WERI-Rb-1 (cell line): ENCODE data around the gene GON7.

Experiments
- DNase-seq: peaks from one replicate; pipeline ENCODE4 v3.0.0-alpha.2; 2020
- H3K27ac ChIP-seq: fragments of 250-450 bp; sonication (Bioruptor Pico); 2 replicates; pipeline ENCODE4 v1.5.1; 2020; ENCODE audit warnings: mild to moderate bottlenecking, moderate library complexity
- H3K27me3 ChIP-seq: fragments of 250-450 bp; sonication (Bioruptor Pico); 2 replicates; pipeline ENCODE4 v1.5.1; 2021; ENCODE audit warnings: mild to moderate bottlenecking, low read depth, moderate library complexity; ENCODE audit not compliant: insufficient read depth, severe bottlenecking
- H3K36me3 ChIP-seq: fragments of 250-450 bp; sonication (Bioruptor Pico); 2 replicates; pipeline ENCODE4 v1.5.1; 2020; ENCODE audit warnings: mild to moderate bottlenecking, moderate library complexity
- H3K4me3 ChIP-seq: 2 replicates; pipeline ENCODE4 v1.5.1; 2011; ENCODE audit warnings: low read depth, mild to moderate bottlenecking, control low read depth, low read length
- H3K9me3 ChIP-seq: fragments of 250-450 bp; sonication (Bioruptor Pico); 2 replicates; pipeline ENCODE4 v1.5.1; 2021; ENCODE audit warnings: mild to moderate bottlenecking, moderate library complexity; ENCODE audit not compliant: severe bottlenecking
- TF ChIP-seq, protein P1 (sequence below): IDR thresholded peaks from 2 replicates; pipeline ENCODE4 v1.5.1; 2011; ENCODE audit warnings: low read depth, mild to moderate bottlenecking, control low read depth, inconsistent platforms, low read length

GON7 gene

DNA sequence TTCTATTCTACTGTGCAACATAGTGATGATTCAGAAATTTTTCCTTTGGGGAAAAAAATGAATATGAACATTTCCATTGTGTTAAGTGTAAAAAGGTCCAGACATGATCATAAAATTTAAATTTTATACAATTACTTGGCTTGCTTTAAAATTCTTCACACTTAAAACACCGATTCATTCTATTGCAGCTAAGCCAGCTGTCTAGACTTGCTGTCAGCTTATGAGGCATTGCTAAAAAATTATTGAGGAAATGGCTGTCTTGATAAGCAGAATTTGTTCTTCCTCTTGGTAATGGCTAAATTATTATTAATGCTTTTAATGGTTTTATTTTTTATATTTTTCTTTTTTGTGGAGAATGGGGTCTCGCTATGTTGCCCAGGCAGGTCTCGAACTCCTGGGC, 19.9 kb downstream of the GON7 start:
- Histone ChIP-seq H3K36me3 (peaks cover 44% of the 10 kb centered on the region), H3K4me3 (no peak overlapping the region), H3K27me3 (no peaks in the 10 kb centered on the region), H3K9me3 (no peaks in the 10 kb centered on the region), H3K27ac (no peak overlapping the region)
- TF ChIP-seq, protein P1, sequence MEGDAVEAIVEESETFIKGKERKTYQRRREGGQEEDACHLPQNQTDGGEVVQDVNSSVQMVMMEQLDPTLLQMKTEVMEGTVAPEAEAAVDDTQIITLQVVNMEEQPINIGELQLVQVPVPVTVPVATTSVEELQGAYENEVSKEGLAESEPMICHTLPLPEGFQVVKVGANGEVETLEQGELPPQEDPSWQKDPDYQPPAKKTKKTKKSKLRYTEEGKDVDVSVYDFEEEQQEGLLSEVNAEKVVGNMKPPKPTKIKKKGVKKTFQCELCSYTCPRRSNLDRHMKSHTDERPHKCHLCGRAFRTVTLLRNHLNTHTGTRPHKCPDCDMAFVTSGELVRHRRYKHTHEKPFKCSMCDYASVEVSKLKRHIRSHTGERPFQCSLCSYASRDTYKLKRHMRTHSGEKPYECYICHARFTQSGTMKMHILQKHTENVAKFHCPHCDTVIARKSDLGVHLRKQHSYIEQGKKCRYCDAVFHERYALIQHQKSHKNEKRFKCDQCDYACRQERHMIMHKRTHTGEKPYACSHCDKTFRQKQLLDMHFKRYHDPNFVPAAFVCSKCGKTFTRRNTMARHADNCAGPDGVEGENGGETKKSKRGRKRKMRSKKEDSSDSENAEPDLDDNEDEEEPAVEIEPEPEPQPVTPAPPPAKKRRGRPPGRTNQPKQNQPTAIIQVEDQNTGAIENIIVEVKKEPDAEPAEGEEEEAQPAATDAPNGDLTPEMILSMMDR, result no peak
- DNase-seq, result no peak

DNA sequence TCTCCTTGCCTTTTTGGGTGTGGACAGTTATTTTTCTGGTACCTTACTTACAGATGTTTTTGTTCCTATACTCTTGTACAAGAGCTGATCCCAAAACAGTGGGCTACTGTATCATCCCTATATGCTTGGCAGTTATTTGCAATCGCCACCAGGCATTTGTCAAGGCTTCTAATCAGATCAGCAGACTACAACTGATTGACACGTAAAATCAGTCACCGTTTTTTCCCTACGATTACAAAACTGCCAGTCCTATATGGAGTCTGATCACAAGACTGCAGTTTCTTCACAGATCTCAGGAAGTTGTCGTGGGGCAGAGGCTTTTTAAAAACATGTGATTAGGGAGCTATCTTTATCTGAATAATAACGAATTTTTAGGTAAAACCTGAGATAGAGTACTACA, 20.4 kb downstream of the GON7 start:
- no peaks in the 10 kb centered on the region for H3K9me3 ChIP-seq
- no peak for DNase-seq
- TF ChIP-seq, protein P1, result no peak
- no peak overlapping the region for H3K27ac ChIP-seq
- H3K36me3 ChIP-seq, result peaks cover 48% of the 10 kb centered on the region
- H3K4me3 ChIP-seq, result no peak overlapping the region
- H3K27me3 ChIP-seq, result no peaks in the 10 kb centered on the region

DNA sequence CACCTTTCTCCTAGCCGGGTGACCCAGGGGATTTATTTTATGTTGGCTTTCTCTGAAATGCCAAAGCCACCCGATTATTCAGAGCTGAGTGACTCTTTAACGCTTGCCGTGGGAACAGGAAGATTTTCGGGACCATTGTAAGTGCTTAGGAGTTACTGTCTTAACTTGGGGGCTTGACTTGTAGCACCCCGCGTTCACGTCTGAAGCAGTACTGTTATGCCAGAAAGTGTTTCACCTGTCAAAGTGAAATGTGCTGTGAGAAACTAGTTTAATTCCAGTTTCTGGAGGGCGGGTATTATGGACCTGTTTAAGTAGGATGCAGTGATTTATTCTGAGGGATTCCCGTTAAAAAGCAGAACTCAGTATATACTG, 21.5 kb downstream of the GON7 start:
- H3K9me3 ChIP-seq, result no peaks in the 10 kb centered on the region

DNA sequence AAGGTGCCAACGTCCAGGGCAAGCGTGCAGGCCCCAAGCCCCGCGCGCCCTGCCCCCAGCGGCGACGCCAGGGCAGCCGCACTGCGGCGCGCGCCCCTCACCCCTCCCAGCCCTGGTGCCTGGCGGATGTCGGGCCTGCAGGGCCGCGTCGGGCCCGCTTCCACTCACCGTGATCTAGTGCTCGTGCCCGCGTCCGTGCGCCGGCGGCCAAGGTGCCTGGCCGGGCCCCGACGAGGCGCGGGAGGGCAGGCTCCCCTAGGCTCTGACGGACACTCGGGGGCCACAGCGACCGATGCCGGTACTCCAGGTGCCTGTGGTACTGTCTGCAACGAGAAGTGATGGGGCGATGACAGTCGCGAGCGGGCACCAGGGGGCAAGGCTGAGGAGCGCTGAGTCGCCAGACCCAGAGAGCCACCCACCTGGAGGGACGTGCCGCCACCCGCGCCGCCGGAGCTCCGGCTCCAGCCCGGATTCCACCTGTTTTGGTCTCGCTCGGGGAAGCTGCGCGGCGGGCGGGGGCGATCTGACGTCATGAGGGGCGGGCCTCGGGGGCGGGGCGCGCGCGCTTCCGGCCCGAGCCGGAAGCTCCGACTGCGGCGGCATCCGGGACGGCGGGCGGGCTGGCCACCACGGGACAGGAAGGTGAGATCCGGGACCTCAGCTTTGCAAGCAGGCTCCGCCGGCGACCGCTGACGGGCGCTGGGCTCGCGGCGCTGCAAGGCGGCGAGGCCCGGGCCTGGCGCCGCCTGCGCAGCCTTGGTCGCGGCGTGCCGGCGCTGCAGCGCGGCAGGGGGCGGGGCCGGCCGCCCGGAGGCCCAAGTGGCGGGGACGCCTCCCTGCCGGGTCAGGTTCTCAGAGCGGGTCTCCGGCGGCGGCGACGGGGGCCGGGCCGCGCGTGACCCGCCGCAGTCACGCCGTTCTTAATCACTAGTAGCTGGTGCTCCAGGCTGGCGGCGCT, 22.2 kb downstream of the GON7 start, which contains the start of the genes LYSET and MOAP1:
TSS of gene LYSET (plus strand) at position 927 of the 958 bp plus-strand sequence. CDS start 89 bp downstream, outside the sequence.
TSS of gene MOAP1 (minus strand) at position 507 of the 958 bp plus-strand sequence. CDS start 655 bp downstream, outside the sequence.
- peaks cover 51% of the 10 kb centered on the region for H3K36me3 ChIP-seq
- H3K9me3 ChIP-seq, result no peaks in the 10 kb centered on the region
- H3K27me3 ChIP-seq, result no peaks in the 10 kb centered on the region
- peak within 1 kb of the TSS; percentile 84 for H3K4me3 ChIP-seq
- TF ChIP-seq, protein P1, result peak; percentile 27
- H3K27ac ChIP-seq, result peak within 1 kb of the TSS; percentile 88
- DNase-seq, result peak; percentile 92

More for the DNA sequence above, 21.5 kb downstream of the GON7 start:
- peak overlapping the region; percentile 88 for H3K27ac ChIP-seq
- H3K4me3 ChIP-seq, result peak overlapping the region; percentile 84
- peaks cover 51% of the 10 kb centered on the region for H3K36me3 ChIP-seq
- DNase-seq, result no peak
- H3K27me3 ChIP-seq, result no peaks in the 10 kb centered on the region
- TF ChIP-seq, protein P1, result no peak

DNA sequence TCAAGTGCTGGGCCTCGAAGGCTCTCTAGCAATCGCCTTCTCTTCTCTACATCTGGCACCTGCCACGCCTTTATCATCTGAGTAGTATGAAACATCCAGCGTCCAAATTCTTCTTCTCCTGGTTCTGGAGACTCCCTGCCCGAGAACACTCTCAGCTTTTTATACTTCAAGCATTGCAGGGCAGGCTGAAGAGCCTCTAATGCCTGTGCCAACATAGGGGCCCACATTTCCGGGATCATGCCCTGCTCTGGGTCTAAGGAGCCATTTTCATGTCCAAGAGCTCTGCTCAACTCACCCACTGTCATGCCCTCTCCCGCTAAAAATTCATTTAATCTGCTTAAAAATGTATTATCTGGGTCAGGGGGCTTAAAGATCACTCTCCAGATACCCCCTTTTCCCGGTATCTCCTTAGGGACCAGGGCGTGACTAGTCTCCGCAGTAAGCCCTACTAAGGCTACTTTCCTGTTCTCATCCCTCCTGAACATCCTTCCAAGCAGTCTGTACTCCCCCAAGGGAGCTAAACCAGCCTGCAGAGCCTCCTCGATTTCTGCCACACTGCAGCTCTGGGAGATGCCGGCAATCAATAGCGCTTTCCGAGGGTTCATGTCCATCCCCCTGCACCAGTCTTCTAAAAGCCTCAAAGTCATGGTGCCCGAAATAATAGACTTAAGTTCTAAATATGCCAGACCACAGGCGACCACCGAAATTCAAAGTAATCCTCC, 23.1 kb downstream of the GON7 start:
- Histone ChIP-seq H3K9me3 (no peaks in the 10 kb centered on the region), H3K36me3 (peaks cover 45% of the 10 kb centered on the region), H3K27me3 (no peaks in the 10 kb centered on the region), H3K27ac (peak overlapping the region; percentile 88), H3K4me3 (peak overlapping the region; percentile 84)
- DNase-seq, result no peak
- TF ChIP-seq, protein P1, result no peak
